Prostate gland (tissue), 2 donors: ENCODE results near the gene MAP1LC3C.

Source experiments
- CTCF ChIP-seq, 4 experiments: fragments of 200-600 bp in 2 of 4; fragments of 450-650 bp in 2 of 4; sonication (generic) in 2 of 4; IDR thresholded peaks; 1 replicate in 3 of 4; 2 replicates in 1 of 4; pipeline ENCODE4 v1.5.1; 2016 to 2019; ENCODE audit warnings: antibody characterized with exemption in 4 of 4, mild to moderate bottlenecking in 2 of 4, moderate library complexity in 2 of 4
- POLR2A ChIP-seq: fragments of 450-650 bp; IDR thresholded peaks from one replicate; pipeline ENCODE4 v1.6.1; 2016; ENCODE audit warnings: antibody characterized with exemption, mild to moderate bottlenecking

DNA sequence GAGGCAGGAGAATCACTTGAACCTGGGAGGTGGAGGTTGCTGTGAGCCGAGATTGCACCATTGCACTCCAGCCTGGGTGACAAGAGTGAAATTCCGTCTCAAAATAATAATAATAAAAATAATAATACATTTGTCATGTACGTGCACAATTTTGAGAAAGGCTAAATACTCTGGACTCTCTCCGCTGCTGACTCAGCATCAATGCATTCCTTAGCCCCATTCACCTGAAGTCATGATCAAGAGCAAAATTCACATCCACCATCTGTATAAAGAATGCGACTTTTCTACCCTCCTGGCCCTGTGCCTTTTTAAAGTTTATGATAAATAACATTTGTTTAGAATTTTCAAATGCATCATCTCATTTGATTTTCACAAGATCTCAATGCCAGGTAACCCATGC is 35.5 kb upstream of the MAP1LC3C start:
- TF ChIP-seq CTCF (IDR thresholded peaks at IDR 0.05): no peak
- no peak for TF ChIP-seq POLR2A
